ENCODE data around the gene ATG4B. TPM values are rescaled to one million over a fixed set of nuclear protein-coding genes. Genes with fewer than 3 reads are reported as not detected.

ATG4B gene
- total and polyA plus RNA-seq, 2 of the 4 experiments (the other 2 are of a cell fraction), result 113 to 146 TPM

DNA sequence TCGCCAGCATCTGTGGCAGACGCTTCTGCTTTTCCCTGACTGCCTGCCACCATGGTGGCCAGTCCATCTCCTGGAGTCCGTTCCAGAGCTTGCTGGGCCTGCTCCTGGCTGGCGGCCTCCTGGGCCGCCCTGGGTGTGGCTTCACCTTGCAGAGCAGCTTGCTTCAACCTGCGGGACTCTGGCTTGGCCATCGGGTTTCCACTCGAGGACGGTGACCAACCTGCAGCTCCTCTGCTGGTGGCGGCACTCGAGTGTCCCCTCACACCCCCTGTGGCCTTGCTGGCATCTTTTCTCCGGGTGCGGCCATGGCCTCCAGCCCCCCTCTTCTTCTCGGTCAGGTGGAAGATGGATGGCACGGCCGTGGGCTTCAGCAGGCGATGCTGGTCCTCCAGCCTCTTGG is 3.9 kb upstream of the ATG4B start:
- BruUV-seq (replicated peaks), result no TSS peak
- Histone ChIP-seq H2AK9ac (replicated peaks; ENCODE audit: low read depth, low read length, poor library complexity) (no peak overlapping the region), H2BK5ac (ENCODE audit: low read depth, low read length, poor library complexity, severe bottlenecking) (no peak overlapping the region), H3K9me1 (ENCODE audit: insufficient read depth, low read length) (peaks cover 13% of the 10 kb centered on the region; the same call in 1 of the 2 replicates), H3K4me2 (ENCODE audit: low read depth, low read length) (no peak overlapping the region), H4K91ac (ENCODE audit: insufficient read depth, low read depth, low read length) (no peak overlapping the region), H3K27ac (ENCODE audit: insufficient read depth, low read length) (no peak overlapping the region), H2AK5ac (ENCODE audit: low read depth, low read length) (no peak overlapping the region), H3K9me3 (ENCODE audit: control insufficient read depth, insufficient read depth, low read length) (no peaks in the 10 kb centered on the region), H3K36me3 (ENCODE audit: control insufficient read depth, insufficient read depth, low read length) (peaks cover 21% of the 10 kb centered on the region), H3K56ac (ENCODE audit: extremely low read depth, insufficient read depth, low read length) (no peak overlapping the region), H3K23ac (ENCODE audit: low read depth, low read length) (no peak overlapping the region), H2BK20ac (ENCODE audit: low read depth, low read length) (no peak overlapping the region), H3K14ac (replicated peaks; ENCODE audit: low read depth, low read length) (no peak overlapping the region), H3K18ac (ENCODE audit: low read depth, low read length) (no peak overlapping the region), H3K4me1 (ENCODE audit: control insufficient read depth, insufficient read depth, low read length) (peaks cover 4% of the 10 kb centered on the region), H4K8ac (ENCODE audit: low read depth in 2 of 2, low read length in 2 of 2) (no peak overlapping the region), H3K4me3 (ENCODE audit: insufficient read depth, low read depth, low read length) (no peak overlapping the region), H3K9ac (ENCODE audit: low read depth, low read length) (no peak overlapping the region), H4K5ac (ENCODE audit: low read depth, low read length) (no peak overlapping the region), H2BK15ac (ENCODE audit: low read depth, low read length) (no peak overlapping the region), H3K4ac (ENCODE audit: low read depth, low read length) (no peak overlapping the region), H2BK120ac (ENCODE audit: low read depth, low read length) (no peak overlapping the region), H3K27me3 (ENCODE audit: control insufficient read depth, insufficient read depth, low read length) (no peaks in the 10 kb centered on the region), H2AFZ (replicated peaks; ENCODE audit: low read length, poor library complexity) (no peak overlapping the region), H4K20me1 (ENCODE audit: insufficient read depth, low read length) (peaks cover 50% of the 10 kb centered on the region), H3K79me1 (ENCODE audit: low read depth in 1 of 2, low read length in 2 of 2) (peaks cover 29 to 78% of the 10 kb centered on the region in 2 experiments)
- ChIA-PET CTCF (no interaction called here), POLR2A (ENCODE audit: unreplicated experiment) (no interaction called here)
- TF ChIP-seq CHD1 (IDR thresholded peaks at IDR 0.05; ENCODE audit: low read depth, low read length) (no peak), MAZ (IDR thresholded peaks at IDR 0.05; ENCODE audit: borderline replicate concordance, low read depth, low read length) (no peak), BHLHE40 (IDR thresholded peaks at IDR 0.05; ENCODE audit: low read depth, low read length) (no peak), RCOR1 (IDR thresholded peaks at IDR 0.05; ENCODE audit: insufficient replicate concordance, low read length) (no peak), RFX5 (IDR thresholded peaks at IDR 0.05; ENCODE audit: low read depth, low read length) (no peak)
- DNase-seq (no peak), ATAC-seq (ENCODE audit: low read depth) (no peak)
- dilution Hi-C loops (cut with HindIII; ENCODE audit: low sequenced_read_pairs, unreplicated experiment) (no loop called here), in situ Hi-C loops (cut with MboI; ENCODE audit: low sequenced_read_pairs) (no loop called here), intact Hi-C loops (cut with micrococcal nuclease) (no loop called here)
- 95% methylated on average over 11 of the region's 17 CpGs; no CpG with 5 or more reads in 1 of the 2 experiments for WGBS, 2 experiments (ENCODE audit: extremely low coverage in 2 of 2, insufficient read length in 1 of 2)
